Measurements from ENCODE around the gene IYD.
"Not testable (repeated sequence)": the region's sequence is repeated elsewhere in the genome, so short reads cannot be mapped to it uniquely, and the experiment has no call there.

IYD gene

GRCh38 chr6:150435832-150436231, 67.0 kb downstream of the IYD start:
- DNase-seq = no peak

- no peak for DNase-seq
Measured at GRCh38 chr6:150439373-150439772, 70.6 kb downstream of the IYD start.

GRCh38 chr6:150443621-150444020, 74.8 kb downstream of the IYD start:
- DNase-seq = no peak

- DNase-seq = no peak
Measured at GRCh38 chr6:150444308-150444707, 75.5 kb downstream of the IYD start.

- DNase-seq = no peak
Measured at GRCh38 chr6:150445486-150445885, 76.7 kb downstream of the IYD start.

GRCh38 chr6:150448221-150448620, 79.4 kb downstream of the IYD start:
- DNase-seq = no peak

- DNase-seq = not testable (repeated sequence)
Measured at GRCh38 chr6:150449055-150449454, 80.2 kb downstream of the IYD start.

- no peak for DNase-seq
Measured at GRCh38 chr6:150450918-150451317, 82.1 kb downstream of the IYD start.

- peak; percentile 81 for DNase-seq
Measured at GRCh38 chr6:150451807-150452427, 83.1 kb downstream of the IYD start.

GRCh38 chr6:150452428-150453243, 83.8 kb downstream of the IYD start:
- DNase-seq = peak; percentile 89

GRCh38 chr6:150453357-150453756, 84.5 kb downstream of the IYD start:
- no peak for DNase-seq
